ENCODE measurements around the gene NFE2L3.
"Not testable (repeated sequence)": the region's sequence is repeated elsewhere in the genome, so short reads cannot be mapped to it uniquely, and the experiment has no call there.

NFE2L3 gene

DNA sequence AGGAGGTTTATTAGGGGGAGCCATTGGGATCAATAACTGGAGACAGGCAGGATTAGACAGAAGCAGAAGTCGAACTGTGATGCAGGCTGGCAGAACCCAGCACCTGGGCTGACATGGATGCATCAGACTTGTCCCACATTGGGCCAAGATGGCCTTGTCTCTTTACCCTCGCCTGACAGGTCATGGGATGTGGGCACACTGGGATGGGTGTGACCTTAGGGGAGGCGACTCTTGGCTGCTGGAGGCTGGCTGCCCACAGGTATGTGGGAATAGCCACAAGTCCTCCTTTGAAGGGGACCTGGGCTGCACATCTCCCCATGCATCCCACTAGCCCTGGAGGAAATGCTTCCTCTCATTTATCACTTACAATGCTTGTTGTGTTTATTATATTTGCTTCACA, 17.3 kb downstream of the NFE2L3 start:
- no peak for DNase-seq

DNA sequence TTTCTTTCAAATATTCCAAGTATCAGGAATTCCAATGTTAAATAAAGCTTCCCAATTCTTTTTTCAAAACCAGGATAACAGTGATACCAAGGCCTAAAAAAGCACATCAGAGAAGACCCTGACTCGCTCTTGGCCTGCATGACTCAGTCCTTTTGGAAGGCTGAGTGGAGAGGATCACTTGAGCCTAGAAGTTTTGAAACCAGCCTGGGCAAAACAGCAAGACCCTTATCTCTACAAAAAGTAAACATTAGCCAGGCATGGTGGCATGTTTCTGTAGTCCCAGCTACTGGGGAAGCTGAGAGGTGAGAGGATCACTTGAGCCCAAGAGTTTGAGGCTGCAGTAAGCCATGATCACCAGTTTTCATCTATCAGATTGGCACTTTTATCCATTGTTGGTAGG, 18.7 kb downstream of the NFE2L3 start:
- no peak for DNase-seq

- DNase-seq = no peak
Measured at GRCh38 chr7:26171601-26172000, 19.6 kb downstream of the NFE2L3 start.

DNA sequence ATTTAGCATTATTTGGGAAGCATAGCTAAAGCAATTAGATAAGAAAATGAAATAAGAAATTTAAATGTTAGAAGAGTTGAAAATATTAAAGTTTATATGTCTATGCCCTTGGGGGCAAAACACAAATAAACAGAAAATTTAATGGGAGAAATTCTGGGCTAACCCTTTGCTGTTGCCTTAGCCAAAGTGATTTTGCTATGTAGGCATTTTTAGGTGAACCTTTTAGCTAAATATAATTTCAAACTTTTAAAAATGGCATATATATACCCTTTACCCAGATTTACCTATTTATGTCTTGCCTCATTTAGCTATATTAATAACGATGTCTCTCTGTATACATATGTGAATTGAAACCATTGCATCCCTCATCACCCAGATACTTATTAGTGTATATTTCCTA, 20.1 kb downstream of the NFE2L3 start:
- no peak for DNase-seq

GRCh38 chr7:26175903-26176302, 23.9 kb downstream of the NFE2L3 start:
- DNase-seq = not testable (repeated sequence)

GRCh38 chr7:26176696-26177095, 24.7 kb downstream of the NFE2L3 start:
- DNase-seq = not testable (repeated sequence)

DNA sequence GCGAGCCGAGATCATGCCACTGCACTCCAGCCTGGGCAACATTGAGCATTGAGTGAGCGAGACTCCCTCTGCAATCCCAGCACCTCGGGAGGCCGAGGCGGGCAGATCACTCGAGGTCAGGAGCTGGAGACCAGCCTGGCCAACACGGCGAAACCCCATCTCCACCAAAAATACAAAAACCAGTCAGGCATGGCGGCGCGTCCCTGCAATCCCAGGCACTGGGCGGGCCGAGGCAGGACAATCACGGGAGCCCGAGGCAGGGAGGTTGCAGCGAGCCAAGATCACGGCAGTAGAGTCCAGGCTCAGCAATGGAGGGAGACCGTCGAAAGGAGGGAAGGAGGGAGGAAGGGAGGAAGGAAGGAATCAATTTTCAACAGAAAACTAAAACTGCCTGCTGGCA, 25.3 kb downstream of the NFE2L3 start:
- not testable (repeated sequence) for DNase-seq

- no peak for DNase-seq
Measured at GRCh38 chr7:26178272-26178960, 26.4 kb downstream of the NFE2L3 start.

- DNase-seq = no peak
Measured at GRCh38 chr7:26179422-26179821, 27.4 kb downstream of the NFE2L3 start.

- no peak for DNase-seq
Measured at GRCh38 chr7:26179826-26180497, 28.0 kb downstream of the NFE2L3 start.

DNA sequence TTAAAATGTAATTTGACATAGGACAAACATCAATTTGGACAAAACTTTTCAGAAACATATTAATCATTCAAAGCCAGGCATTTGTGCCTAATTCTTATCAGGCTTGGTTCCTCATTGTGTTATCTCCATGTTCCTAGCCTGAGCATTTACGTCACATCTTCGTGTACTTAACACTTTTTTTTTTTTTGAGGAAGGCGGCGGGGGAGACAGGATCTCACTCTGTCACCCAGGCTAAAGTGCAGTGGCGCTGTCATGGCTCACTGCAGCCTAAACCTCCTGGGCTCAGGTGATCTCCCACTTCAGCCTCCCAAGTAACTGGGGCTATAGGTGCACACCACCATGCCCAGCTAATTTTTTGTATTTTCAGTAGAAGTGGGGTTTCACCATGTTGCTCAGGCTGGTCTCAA, 28.8 kb downstream of the NFE2L3 start:
- no peak for DNase-seq

DNA sequence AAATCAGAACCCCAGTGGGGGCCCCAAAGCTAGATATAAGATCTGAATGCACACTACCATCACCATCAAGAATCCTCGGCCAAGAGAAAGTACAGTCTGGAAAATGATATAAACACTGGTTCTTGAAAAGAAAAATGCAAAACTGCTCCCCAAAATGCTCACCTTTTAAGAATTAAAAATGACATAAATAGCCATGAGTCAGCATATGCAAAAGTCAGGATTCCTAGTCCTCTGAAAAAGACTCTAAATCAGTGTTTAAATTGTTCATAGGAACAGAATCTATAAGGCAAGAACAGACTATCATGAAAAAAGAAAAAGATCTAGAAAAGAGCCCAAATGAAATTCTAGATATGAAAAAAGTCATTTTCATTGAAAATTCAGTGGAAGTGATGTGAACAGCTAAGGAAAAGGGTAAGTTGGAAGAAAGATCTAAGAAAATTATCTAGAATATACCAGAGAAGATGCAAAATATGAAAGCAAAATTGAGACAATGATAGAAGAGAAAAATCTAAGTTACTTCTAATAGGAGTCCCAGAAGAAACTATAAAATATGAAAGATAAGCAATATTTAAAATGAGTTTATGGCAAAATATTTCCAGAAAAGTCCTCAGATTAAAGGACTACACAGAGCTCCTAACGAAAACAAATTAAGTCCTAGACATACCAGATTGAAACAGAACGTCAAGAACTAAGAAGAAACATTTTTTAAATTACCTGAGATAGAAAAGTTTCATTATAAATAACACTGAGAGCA, 29.7 kb downstream of the NFE2L3 start:
- DNase-seq = no peak

GRCh38 chr7:26182283-26182682, 30.3 kb downstream of the NFE2L3 start:
- DNase-seq = no peak

DNA sequence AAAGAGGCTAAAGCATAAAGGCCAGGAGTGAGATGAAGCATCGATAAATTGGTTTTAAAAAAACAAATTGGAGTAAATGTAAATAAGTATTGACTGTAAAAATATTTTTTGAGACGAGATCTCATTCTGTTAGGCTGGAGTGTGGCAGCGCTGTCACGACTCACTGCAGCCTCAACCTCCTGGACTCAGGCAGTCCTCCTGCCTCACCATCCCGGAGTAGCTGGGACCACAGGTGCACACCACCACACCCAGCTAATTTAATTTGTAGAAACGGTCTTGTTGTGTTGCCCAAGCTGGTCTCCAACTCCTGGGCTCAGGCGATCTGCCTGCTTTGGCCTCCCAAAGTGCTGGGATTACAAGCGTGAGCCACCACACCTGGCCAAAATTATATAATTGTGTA, 30.7 kb downstream of the NFE2L3 start:
- DNase-seq = no peak

GRCh38 chr7:26183545-26184280, 31.7 kb downstream of the NFE2L3 start:
- DNase-seq = no peak

DNA sequence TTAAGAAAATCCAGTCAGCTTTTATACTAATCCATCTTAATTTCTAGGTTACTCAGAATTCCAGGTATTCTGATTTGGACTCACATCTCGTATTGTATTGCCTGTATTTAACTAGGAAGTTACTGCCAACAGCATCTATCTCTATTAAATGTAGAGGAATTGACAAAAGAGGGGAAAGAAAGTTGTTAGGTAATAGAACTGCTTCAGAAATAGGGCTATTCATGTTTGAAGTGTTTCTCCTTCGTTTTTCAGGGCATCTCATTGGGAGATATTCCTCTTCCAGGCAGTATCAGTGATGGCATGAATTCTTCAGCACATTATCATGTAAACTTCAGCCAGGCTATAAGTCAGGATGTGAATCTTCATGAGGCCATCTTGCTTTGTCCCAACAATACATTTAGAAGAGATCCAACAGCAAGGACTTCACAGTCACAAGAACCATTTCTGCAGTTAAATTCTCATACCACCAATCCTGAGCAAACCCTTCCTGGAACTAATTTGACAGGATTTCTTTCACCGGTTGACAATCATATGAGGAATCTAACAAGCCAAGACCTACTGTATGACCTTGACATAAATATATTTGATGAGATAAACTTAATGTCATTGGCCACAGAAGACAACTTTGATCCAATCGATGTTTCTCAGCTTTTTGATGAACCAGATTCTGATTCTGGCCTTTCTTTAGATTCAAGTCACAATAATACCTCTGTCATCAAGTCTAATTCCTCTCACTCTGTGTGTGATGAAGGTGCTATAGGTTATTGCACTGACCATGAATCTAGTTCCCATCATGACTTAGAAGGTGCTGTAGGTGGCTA, 32.5 kb downstream of the NFE2L3 start:
- DNase-seq = not testable (repeated sequence)

DNA sequence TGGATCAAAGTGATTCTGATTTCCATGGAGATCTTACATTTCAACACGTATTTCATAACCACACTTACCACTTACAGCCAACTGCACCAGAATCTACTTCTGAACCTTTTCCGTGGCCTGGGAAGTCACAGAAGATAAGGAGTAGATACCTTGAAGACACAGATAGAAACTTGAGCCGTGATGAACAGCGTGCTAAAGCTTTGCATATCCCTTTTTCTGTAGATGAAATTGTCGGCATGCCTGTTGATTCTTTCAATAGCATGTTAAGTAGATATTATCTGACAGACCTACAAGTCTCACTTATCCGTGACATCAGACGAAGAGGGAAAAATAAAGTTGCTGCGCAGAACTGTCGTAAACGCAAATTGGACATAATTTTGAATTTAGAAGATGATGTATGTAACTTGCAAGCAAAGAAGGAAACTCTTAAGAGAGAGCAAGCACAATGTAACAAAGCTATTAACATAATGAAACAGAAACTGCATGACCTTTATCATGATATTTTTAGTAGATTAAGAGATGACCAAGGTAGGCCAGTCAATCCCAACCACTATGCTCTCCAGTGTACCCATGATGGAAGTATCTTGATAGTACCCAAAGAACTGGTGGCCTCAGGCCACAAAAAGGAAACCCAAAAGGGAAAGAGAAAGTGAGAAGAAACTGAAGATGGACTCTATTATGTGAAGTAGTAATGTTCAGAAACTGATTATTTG, 33.3 kb downstream of the NFE2L3 start:
- DNase-seq = no peak

GRCh38 chr7:26185844-26186180, 33.8 kb downstream of the NFE2L3 start:
- no peak for DNase-seq

DNA sequence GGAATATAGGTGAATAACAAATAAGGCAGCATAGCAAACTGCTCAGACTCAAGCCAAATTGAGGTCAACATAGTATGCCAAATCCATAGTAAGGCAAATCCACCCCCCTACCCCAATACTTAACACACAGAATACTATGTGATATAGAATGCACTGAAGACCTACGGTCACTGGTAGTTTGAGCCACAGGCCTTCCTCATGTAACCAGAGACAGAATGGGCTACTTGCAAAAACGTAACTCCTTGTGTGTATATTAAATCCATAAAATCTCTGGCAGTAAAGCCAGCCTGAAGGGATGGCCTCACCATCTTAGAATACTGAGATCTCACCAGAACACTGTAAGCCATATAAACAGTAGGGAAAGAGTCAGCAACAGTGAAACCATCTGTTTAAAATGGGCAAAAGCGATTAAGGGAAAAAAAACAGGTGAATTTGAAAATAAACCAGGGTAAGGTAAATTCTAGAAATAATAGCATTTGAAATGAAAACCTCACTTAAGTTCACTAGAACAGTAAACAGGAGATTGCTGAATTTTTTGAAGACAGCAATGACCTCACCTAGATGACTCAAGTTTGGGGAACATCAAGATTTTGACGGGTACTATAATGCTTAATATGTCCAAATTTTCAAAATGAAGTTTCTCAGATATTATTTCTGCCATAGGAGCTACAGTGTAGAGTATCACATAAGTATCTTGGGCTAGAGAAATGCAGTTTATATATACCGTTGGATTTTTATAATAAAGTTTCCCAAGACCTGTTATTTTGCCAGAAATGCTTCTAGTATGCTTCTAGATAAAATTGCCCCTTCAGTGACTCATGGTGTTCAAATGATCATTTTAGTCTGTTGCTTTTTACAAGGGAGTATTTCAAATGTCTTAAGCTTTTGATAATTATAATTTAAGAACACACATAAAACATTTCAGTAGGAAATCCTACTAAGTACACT, 34.6 kb downstream of the NFE2L3 start:
- no peak for DNase-seq

DNA sequence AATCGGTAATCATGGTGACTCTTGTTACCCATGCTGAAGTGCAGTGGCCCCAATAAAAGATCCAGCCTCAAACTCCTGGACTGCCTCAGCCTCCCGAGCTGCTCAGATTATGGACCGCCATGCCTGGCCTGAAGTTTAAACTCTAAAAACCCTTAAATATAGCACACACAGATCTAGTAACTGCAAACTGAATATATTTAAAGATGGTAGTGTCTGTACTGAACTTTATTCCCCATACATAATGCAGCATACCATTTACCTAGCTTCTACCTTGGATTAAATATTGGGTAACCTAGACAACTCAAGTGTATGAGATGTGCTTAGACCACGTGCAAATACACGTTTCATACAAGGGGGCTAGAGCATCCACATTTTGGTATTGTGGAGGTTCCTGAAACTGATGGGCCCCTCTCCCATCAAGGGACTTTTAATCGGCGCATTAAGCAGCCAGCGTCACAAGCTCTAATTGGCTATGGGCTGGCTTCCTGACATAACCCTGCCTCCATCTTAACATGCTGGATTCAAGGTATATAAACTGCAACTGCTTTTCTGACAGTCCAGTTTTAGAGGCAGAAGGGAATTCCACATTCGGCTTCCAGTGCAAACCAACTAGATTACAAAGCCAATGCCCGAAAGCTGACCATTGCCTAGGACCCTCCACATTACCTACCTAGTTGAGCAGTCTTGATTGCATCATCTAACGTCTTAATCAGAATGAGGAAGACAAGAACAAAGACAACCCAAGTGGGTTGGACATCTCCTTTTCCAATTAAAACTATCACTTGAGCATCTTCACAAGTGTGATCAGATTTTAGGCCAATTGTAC, 35.6 kb downstream of the NFE2L3 start:
- DNase-seq = no peak
